Activated T-helper 17 cell treated with anti-CD3 and anti-CD28 coated beads, Interleukin-2, amount 50 U/mL, for 72 hours (primary cell): Measurements from ENCODE around the gene INTS6L. TPM values are rescaled to one million over a fixed set of nuclear protein-coding genes. Genes with fewer than 3 reads are reported as not detected.
"Not testable (repeated sequence)": the region's sequence is repeated elsewhere in the genome, so short reads cannot be mapped to it uniquely, and the experiment has no call there.

Experiments used
- ATAC-seq: fragments of 150-1000 bp; cut with Tn5 transposase; replicated peaks from 2 replicates; pipeline ENCODE4 v1.10.0; 2021; ENCODE audit warnings: mild to moderate bottlenecking, moderate library complexity
- H3K27ac Mint-ChIP-seq: one replicate; pipeline ENCODE4 v1.8.0; 2022; ENCODE audit warnings: mixed read lengths
- H3K27me3 Mint-ChIP-seq: one replicate; pipeline ENCODE4 v1.8.0; 2022; ENCODE audit warnings: mixed read lengths
- H3K36me3 Mint-ChIP-seq: one replicate; pipeline ENCODE4 v1.8.0; 2022; ENCODE audit warnings: low read depth, mild to moderate bottlenecking, mixed read lengths
- H3K4me1 Mint-ChIP-seq: one replicate; pipeline ENCODE4 v1.8.0; 2022; ENCODE audit warnings: mixed read lengths
- H3K4me3 Mint-ChIP-seq: one replicate; pipeline ENCODE4 v1.8.0; 2022; ENCODE audit warnings: mild to moderate bottlenecking, mixed read lengths
- H3K9me3 Mint-ChIP-seq: one replicate; pipeline ENCODE4 v1.8.0; 2022; ENCODE audit warnings: mixed read lengths
- total RNA-seq, 2 donors: library from RNA; stranded (reverse); gene quantifications; one replicate each; pipeline ENCODE4 v1.2.3, GENCODE V29; 2022

The INTS6L gene
- total RNA-seq, 2 donors from 2014 or later, result 15.2 to 46.5 TPM

GRCh38 chrX:135541351-135541750 lies 20.9 kb downstream of the INTS6L start:
- Mint-ChIP-seq H3K9me3 (no peaks in the 10 kb centered on the region), H3K4me1 (peaks cover 26% of the 10 kb centered on the region), H3K27me3 (no peaks in the 10 kb centered on the region)

DNA sequence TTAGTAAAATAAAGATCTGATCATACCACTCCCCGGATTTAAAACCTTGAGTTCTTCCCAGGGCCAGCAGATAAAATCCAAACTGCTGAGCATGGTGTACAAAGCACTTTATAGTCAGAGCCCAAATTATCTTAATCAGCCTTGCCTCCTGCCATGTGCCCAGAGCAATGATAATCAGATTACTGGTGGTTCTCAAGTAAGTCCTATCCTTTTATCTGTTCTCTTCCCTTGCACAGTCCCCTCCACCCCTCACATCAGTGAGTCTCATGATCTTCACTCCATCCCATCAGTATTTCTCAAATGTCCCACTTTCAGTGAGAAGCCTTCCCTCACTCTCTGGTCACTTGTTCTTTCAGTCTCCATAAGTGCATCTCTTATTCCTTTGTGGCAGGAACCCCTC lies 22.7 kb downstream of the INTS6L start:
- Mint-ChIP-seq H3K9me3 (no peaks in the 10 kb centered on the region), H3K27ac (peak overlapping the region; percentile 36), H3K27me3 (no peaks in the 10 kb centered on the region), H3K4me1 (peaks cover 20% of the 10 kb centered on the region), H3K36me3 (peaks cover 62% of the 10 kb centered on the region), H3K4me3 (no peak overlapping the region)
- no peak for ATAC-seq

More at GRCh38 chrX:135541351-135541750, 20.9 kb downstream of the INTS6L start:
- Mint-ChIP-seq H3K36me3 (peaks cover 48% of the 10 kb centered on the region), H3K27ac (no peak overlapping the region), H3K4me3 (no peak overlapping the region)
- ATAC-seq, result no peak

DNA sequence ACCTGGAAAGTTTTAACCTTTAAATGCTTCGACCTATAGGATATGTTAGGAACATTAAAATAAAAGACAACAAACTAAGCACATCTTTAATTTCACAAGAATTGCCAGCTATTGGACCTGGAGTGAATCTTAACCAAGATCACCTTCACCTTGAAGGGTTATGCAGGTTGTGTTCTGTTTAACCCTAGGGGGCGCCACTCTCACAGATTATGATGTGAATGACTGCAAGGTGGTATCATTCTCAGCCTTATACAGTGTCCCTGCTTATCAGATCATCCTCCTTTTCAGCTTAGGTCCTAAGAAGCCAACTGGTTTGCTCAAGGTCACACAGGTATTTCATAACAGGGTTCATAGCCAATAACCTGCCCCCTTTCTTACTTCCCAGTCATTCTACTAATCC lies 23.5 kb downstream of the INTS6L start:
- Mint-ChIP-seq H3K27ac (peak overlapping the region; percentile 67), H3K4me1 (peaks cover 20% of the 10 kb centered on the region), H3K27me3 (no peaks in the 10 kb centered on the region), H3K36me3 (peaks cover 65% of the 10 kb centered on the region), H3K9me3 (no peaks in the 10 kb centered on the region), H3K4me3 (peak overlapping the region; percentile 43)
- no peak for ATAC-seq

DNA sequence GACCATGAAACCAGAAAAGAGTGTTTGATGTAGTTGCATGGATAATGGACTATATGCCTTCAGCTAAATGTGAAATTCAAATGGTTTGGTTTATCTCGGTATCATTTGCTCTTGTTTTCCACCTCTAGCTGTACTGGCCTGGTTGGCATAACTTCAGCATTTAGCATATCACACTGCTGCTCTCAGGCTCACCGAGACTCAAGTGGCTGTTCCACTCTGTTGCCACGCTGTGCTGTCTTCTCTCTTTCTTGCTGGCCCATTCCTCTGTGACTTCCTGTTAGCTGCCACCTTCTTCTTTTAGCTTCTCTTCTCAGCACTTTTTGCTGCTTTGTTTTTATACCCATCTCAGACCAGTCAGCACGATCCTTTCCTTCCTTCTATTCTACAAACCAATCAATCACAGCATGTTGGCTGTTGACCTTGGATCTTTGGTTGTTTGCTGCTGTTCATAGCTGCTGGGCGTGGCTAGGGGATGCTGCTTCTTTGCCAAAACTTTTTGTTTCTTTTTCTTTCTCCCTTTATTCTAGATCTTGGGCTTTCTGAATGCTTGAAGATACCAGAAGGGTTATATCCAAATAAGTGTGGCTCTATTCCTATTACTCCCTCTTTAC lies 24.0 kb downstream of the INTS6L start:
- ATAC-seq, result no peak
- H3K27ac Mint-ChIP-seq, result peak overlapping the region; percentile 67
- H3K27me3 Mint-ChIP-seq, result no peaks in the 10 kb centered on the region
- peaks cover 70% of the 10 kb centered on the region for H3K36me3 Mint-ChIP-seq
- H3K4me1 Mint-ChIP-seq, result peaks cover 17% of the 10 kb centered on the region
- H3K9me3 Mint-ChIP-seq, result no peaks in the 10 kb centered on the region
- H3K4me3 Mint-ChIP-seq, result peak overlapping the region; percentile 43

DNA sequence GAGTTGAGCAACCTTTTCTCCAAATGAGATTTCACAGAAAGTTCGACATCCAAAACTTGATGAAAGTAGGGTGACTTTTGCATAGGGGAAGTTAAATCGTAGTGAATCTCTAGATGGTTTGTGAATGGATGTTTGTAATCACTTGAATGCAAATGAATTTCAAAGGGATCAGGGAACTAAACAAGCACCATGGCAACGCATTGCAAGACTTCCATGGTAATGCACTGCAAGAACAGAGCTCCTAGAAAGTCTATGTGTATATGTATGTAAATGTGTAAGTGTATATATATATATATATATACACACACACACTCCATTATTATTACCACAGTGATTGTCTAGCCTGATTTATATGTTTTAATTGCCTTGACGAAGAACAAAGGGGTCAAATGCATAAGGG lies 27.3 kb downstream of the INTS6L start:
- no peak for ATAC-seq
- Mint-ChIP-seq H3K27me3 (no peaks in the 10 kb centered on the region), H3K27ac (no peak overlapping the region), H3K36me3 (peaks cover 95% of the 10 kb centered on the region), H3K4me3 (no peak overlapping the region), H3K9me3 (no peaks in the 10 kb centered on the region), H3K4me1 (peaks cover 15% of the 10 kb centered on the region)

DNA sequence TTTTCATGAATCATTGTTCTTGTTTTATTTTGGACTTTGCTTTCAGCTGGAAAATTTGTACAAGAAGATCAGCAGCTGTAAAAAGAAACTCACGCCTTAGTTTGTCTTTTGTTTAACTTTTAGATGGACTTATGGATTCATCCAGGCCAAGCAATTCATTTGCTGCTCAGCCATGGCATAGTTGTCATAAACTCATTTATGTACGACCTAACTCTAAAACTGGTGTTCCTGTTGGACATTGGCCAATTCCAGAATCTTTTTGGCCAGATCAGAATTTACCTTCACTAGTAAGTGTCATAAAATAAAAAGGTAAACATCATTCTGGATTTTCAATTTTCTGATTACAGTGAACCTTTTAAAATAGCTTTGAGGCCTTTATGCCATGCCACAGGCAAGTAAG lies 29.1 kb downstream of the INTS6L start:
- H3K36me3 Mint-ChIP-seq, result peaks cover 100% of the 10 kb centered on the region
- H3K27ac Mint-ChIP-seq, result no peak overlapping the region
- peaks cover 3% of the 10 kb centered on the region for H3K4me1 Mint-ChIP-seq
- no peak overlapping the region for H3K4me3 Mint-ChIP-seq
- H3K9me3 Mint-ChIP-seq, result no peaks in the 10 kb centered on the region
- H3K27me3 Mint-ChIP-seq, result no peaks in the 10 kb centered on the region
- no peak for ATAC-seq

GRCh38 chrX:135556055-135556454 lies 35.6 kb downstream of the INTS6L start:
- H3K4me3 Mint-ChIP-seq, result no peak overlapping the region
- H3K9me3 Mint-ChIP-seq, result no peaks in the 10 kb centered on the region
- no peak overlapping the region for H3K27ac Mint-ChIP-seq
- H3K4me1 Mint-ChIP-seq, result no peaks in the 10 kb centered on the region
- H3K36me3 Mint-ChIP-seq, result peaks cover 60% of the 10 kb centered on the region
- ATAC-seq, result no peak
- no peaks in the 10 kb centered on the region for H3K27me3 Mint-ChIP-seq

GRCh38 chrX:135557344-135557743 lies 36.9 kb downstream of the INTS6L start:
- Mint-ChIP-seq H3K27ac (no peak overlapping the region), H3K9me3 (no peaks in the 10 kb centered on the region), H3K27me3 (no peaks in the 10 kb centered on the region), H3K4me3 (no peak overlapping the region), H3K4me1 (no peaks in the 10 kb centered on the region), H3K36me3 (peaks cover 60% of the 10 kb centered on the region)
- ATAC-seq, result no peak

GRCh38 chrX:135572436-135572835 lies 52.0 kb downstream of the INTS6L start:
- no peaks in the 10 kb centered on the region for H3K9me3 Mint-ChIP-seq
- H3K27me3 Mint-ChIP-seq, result no peaks in the 10 kb centered on the region
- H3K27ac Mint-ChIP-seq, result no peak overlapping the region
- ATAC-seq, result no peak
- H3K4me3 Mint-ChIP-seq, result no peak overlapping the region
- H3K4me1 Mint-ChIP-seq, result no peaks in the 10 kb centered on the region
- peaks cover 75% of the 10 kb centered on the region for H3K36me3 Mint-ChIP-seq

- H3K4me3 Mint-ChIP-seq, result no peak overlapping the region
- no peaks in the 10 kb centered on the region for H3K9me3 Mint-ChIP-seq
- H3K27me3 Mint-ChIP-seq, result no peaks in the 10 kb centered on the region
- ATAC-seq, result no peak
- peaks cover 49% of the 10 kb centered on the region for H3K36me3 Mint-ChIP-seq
- H3K4me1 Mint-ChIP-seq, result no peaks in the 10 kb centered on the region
- no peak overlapping the region for H3K27ac Mint-ChIP-seq
Measured at GRCh38 chrX:135581496-135581895, 61.0 kb downstream of the INTS6L start.

DNA sequence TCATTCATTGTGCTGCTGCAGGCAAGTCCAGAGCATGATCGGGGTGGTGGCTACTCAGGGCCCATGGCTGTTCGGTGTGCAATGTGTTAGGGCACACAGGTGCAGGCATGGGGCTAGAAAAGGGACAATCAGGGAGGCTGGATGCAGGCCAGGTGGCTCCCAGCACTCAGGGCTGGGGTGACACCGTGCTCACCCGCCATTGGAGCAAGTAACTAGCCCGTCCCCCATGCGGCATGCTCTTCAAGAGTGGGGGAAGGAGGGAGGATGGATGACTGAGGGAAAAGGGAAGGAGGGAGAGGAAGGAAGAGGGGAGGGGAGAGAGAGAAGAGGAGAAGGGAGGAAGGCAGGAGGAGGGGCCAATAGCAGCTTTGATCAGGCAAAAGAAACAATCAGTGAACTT lies 64.7 kb downstream of the INTS6L start:
- H3K27me3 Mint-ChIP-seq, result no peaks in the 10 kb centered on the region
- no peaks in the 10 kb centered on the region for H3K4me1 Mint-ChIP-seq
- no peak for ATAC-seq
- no peaks in the 10 kb centered on the region for H3K9me3 Mint-ChIP-seq
- H3K4me3 Mint-ChIP-seq, result no peak overlapping the region
- peaks cover 15% of the 10 kb centered on the region for H3K36me3 Mint-ChIP-seq
- H3K27ac Mint-ChIP-seq, result no peak overlapping the region

DNA sequence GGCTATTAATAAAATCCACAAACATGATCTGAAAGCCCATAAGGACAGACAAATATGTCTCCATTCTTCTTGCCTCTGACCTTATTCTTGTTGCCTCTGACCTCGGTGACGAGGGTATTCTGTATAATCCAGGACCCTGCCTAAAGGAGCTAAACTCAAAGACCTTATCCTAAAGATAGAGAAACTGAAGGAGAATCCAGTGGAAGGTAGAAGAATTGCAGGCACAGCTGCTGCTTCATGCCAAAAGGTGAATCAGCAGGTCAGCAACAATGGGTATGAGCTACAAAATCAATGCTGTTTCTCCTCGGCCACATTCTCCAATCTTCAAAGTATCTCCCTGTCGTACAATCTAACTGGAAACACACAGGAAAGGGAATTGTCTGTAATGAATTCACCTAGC lies 71.4 kb downstream of the INTS6L start:
- no peak for ATAC-seq
- Mint-ChIP-seq H3K27ac (no peak overlapping the region), H3K9me3 (no peaks in the 10 kb centered on the region), H3K27me3 (peaks cover 8% of the 10 kb centered on the region), H3K4me3 (no peak overlapping the region), H3K4me1 (no peaks in the 10 kb centered on the region), H3K36me3 (no peaks in the 10 kb centered on the region)

DNA sequence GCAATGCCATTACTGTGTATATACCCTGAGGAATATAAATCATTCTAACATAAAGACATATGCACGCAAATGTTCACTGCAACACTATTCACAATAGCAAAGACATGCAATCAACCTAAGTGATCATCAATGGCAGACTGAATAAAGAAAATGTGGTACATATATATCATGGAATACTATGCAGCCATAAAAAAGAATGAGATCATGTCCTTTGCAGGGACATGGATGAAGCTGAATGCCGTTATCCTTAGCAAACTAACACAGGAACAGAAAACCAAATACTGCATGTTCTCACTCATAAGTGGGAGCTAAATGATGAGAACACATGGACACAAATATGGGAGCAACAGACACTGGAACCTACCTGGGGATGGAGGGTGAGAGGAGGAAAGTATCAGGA lies 73.6 kb downstream of the INTS6L start:
- not testable (repeated sequence) for H3K9me3 Mint-ChIP-seq, H3K4me1 Mint-ChIP-seq, H3K36me3 Mint-ChIP-seq, ATAC-seq, H3K27me3 Mint-ChIP-seq, H3K27ac Mint-ChIP-seq, H3K4me3 Mint-ChIP-seq

DNA sequence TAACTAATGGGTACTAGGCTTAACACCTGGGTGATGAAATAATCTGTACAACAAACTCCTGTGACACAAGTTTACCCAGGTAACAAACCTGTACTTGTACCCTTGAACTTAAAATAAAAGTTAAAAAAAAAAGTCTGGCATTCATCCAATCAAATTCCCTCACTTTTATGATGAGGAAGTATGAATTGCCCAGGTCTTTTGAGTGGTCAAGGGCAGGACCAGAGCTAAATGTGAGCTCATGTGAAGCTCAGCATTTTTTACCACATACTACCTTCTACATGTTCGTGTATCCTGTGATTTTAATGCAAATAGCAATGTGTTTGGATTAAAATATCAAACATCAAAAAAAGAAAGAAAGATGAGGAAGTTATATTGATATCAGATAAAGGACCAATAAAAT lies 74.0 kb downstream of the INTS6L start:
- not testable (repeated sequence) for ATAC-seq, H3K9me3 Mint-ChIP-seq, H3K4me1 Mint-ChIP-seq, H3K4me3 Mint-ChIP-seq, H3K27ac Mint-ChIP-seq, H3K36me3 Mint-ChIP-seq, H3K27me3 Mint-ChIP-seq

- peaks cover 11% of the 10 kb centered on the region for H3K27me3 Mint-ChIP-seq
- H3K9me3 Mint-ChIP-seq, result no peaks in the 10 kb centered on the region
- H3K4me3 Mint-ChIP-seq, result no peak overlapping the region
- H3K27ac Mint-ChIP-seq, result no peak overlapping the region
- no peak for ATAC-seq
- no peaks in the 10 kb centered on the region for H3K36me3 Mint-ChIP-seq
- no peaks in the 10 kb centered on the region for H3K4me1 Mint-ChIP-seq
Measured at GRCh38 chrX:135595543-135595942, 75.1 kb downstream of the INTS6L start.

DNA sequence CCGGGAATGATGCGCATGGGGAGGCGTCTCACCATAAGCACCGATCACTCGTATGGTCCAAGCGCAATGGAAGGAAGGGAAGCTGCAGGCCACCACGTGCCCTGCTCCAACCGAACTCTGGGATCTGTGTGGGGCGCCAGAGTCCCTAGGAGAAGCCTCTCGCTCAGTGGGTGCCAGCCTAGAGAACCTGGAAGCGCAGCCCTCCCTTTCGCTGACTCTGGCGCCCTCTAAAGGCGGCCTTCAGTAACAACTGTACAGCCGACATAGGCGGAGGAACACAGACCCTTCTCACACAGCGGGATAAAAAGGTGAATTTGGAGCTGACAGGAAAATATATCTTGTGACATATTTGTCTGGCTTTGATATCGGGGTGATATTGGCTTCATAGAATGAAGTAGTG lies 76.0 kb downstream of the INTS6L start:
- H3K27ac Mint-ChIP-seq, result no peak overlapping the region
- no peaks in the 10 kb centered on the region for H3K4me1 Mint-ChIP-seq
- peaks cover 11% of the 10 kb centered on the region for H3K27me3 Mint-ChIP-seq
- H3K4me3 Mint-ChIP-seq, result no peak overlapping the region
- H3K36me3 Mint-ChIP-seq, result no peaks in the 10 kb centered on the region
- peak; percentile 66 for ATAC-seq
- H3K9me3 Mint-ChIP-seq, result no peaks in the 10 kb centered on the region
